Neuronal stem cell (in vitro differentiated cells): Measurements from ENCODE around the gene KCNE3.

Source experiments
- DNase-seq: peaks from one replicate; pipeline ENCODE4 v3.0.0-alpha.2; 2013; ENCODE audit warnings: low spot score
- H2AFZ ChIP-seq: one replicate; pipeline ENCODE4 v1.6.1; 2013; ENCODE audit warnings: mild to moderate bottlenecking, low read length, inconsistent platforms
- H2AK5ac ChIP-seq: 2 replicates; pipeline ENCODE4 v1.6.1; 2013; ENCODE audit warnings: low read depth, mild to moderate bottlenecking, inconsistent platforms, low read length, moderate library complexity, mixed read lengths
- H2BK120ac ChIP-seq: 2 replicates; pipeline ENCODE4 v1.6.1; 2013; ENCODE audit warnings: low read depth, mild to moderate bottlenecking, inconsistent platforms, low read length, moderate library complexity, mixed read lengths
- H2BK12ac ChIP-seq: one replicate; pipeline ENCODE4 v1.6.1; 2013; ENCODE audit warnings: low read length, inconsistent platforms
- H2BK15ac ChIP-seq: 2 replicates; pipeline ENCODE4 v1.6.1; 2013; ENCODE audit warnings: mild to moderate bottlenecking, low read length, inconsistent platforms, mixed read lengths
- H2BK5ac ChIP-seq: one replicate; pipeline ENCODE4 v1.6.1; 2013; ENCODE audit warnings: inconsistent platforms, mild to moderate bottlenecking, low read length, moderate library complexity
- H3K14ac ChIP-seq: one replicate; pipeline ENCODE4 v1.6.1; 2013; ENCODE audit warnings: low read length, inconsistent platforms
- H3K18ac ChIP-seq: 2 replicates; pipeline ENCODE4 v1.6.1; 2013; ENCODE audit warnings: low read length, inconsistent platforms
- H3K23ac ChIP-seq: 2 replicates; pipeline ENCODE4 v1.6.1; 2013; ENCODE audit warnings: low read depth, mild to moderate bottlenecking, mixed read lengths, low read length, inconsistent platforms; ENCODE audit not compliant: poor library complexity
- H3K27ac ChIP-seq: replicated peaks from 3 replicates; pipeline ENCODE4 v1.5.1; 2013; ENCODE audit warnings: low read length, inconsistent platforms
- H3K27me3 ChIP-seq, 3 experiments: 2 replicates each; pipeline ENCODE4 v1.6.1; 2013; ENCODE audit warnings: low read length in 3 of 3, mild to moderate bottlenecking in 2 of 3, inconsistent platforms in 1 of 3, low read depth in 1 of 3, mixed read lengths in 1 of 3, moderate library complexity in 1 of 3; ENCODE audit not compliant: control insufficient read depth in 3 of 3, insufficient read depth in 3 of 3
- H3K36me3 ChIP-seq, 2 donors: replicated peaks in 1 of 2; 2 replicates each; pipeline ENCODE4 v1.6.1; 2013; ENCODE audit warnings: low read length in 2 of 2; ENCODE audit not compliant: control insufficient read depth in 2 of 2, insufficient read depth in 2 of 2
- H3K4ac ChIP-seq: 2 replicates; pipeline ENCODE4 v1.6.1; 2013; ENCODE audit warnings: inconsistent platforms, mild to moderate bottlenecking, low read length, moderate library complexity
- H3K4me1 ChIP-seq, 2 donors: 1 replicate in 1 of 2; 2 replicates in 1 of 2; pipeline ENCODE4 v1.6.1; 2013; ENCODE audit warnings: low read length in 2 of 2, low read depth in 1 of 2; ENCODE audit not compliant: control insufficient read depth in 2 of 2, insufficient read depth in 1 of 2
- H3K4me2 ChIP-seq: one replicate; pipeline ENCODE4 v1.6.1; 2013; ENCODE audit warnings: mild to moderate bottlenecking, low read length, inconsistent platforms; ENCODE audit not compliant: insufficient read depth, poor library complexity, severe bottlenecking
- H3K4me3 ChIP-seq, 2 donors: 2 replicates each; pipeline ENCODE4 v1.5.1; 2013; ENCODE audit warnings: low read length in 2 of 2, mild to moderate bottlenecking in 2 of 2, inconsistent platforms in 1 of 2, moderate library complexity in 1 of 2
- H3K79me1 ChIP-seq: one replicate; pipeline ENCODE4 v1.6.1; 2013; ENCODE audit warnings: low read depth, mild to moderate bottlenecking, inconsistent platforms, low read length, moderate library complexity
- H3K9ac ChIP-seq: one replicate; pipeline ENCODE4 v1.6.1; 2013; ENCODE audit warnings: mild to moderate bottlenecking, low read depth, low read length, inconsistent platforms; ENCODE audit not compliant: poor library complexity
- H3K9me3 ChIP-seq, 2 donors: replicated peaks in 1 of 2; 2 replicates each; pipeline versions ENCODE3 to v1.6.1; 2013; ENCODE audit warnings: low read length in 2 of 2, mild to moderate bottlenecking in 2 of 2, inconsistent platforms in 1 of 2, low read depth in 1 of 2, mixed read lengths in 1 of 2, moderate library complexity in 1 of 2; ENCODE audit not compliant: control insufficient read depth in 2 of 2, insufficient read depth in 1 of 2
- H4K8ac ChIP-seq: one replicate; pipeline ENCODE4 v1.6.1; 2013; ENCODE audit warnings: low read depth, mild to moderate bottlenecking, inconsistent platforms, low read length, moderate library complexity
- H4K91ac ChIP-seq: one replicate; pipeline ENCODE4 v1.6.1; 2013; ENCODE audit warnings: low read length, low read depth, mild to moderate bottlenecking, inconsistent platforms; ENCODE audit not compliant: poor library complexity
- WGBS, 2 donors: extraction: QIAGEN DNeasy Blood & Tissue Kit; methylation state at CpG; one replicate each; pipeline ENCODE4 v1.1.7; 2013; ENCODE audit warnings: missing lambda C conversion rate in 2 of 2, mixed read lengths in 1 of 2; ENCODE audit not compliant: insufficient read length in 2 of 2, insufficient replicate concordance in 1 of 2; ENCODE audit errors: extremely low coverage in 2 of 2; 5-methylcytosine and 5-hydroxymethylcytosine counted together

Gene KCNE3

DNA sequence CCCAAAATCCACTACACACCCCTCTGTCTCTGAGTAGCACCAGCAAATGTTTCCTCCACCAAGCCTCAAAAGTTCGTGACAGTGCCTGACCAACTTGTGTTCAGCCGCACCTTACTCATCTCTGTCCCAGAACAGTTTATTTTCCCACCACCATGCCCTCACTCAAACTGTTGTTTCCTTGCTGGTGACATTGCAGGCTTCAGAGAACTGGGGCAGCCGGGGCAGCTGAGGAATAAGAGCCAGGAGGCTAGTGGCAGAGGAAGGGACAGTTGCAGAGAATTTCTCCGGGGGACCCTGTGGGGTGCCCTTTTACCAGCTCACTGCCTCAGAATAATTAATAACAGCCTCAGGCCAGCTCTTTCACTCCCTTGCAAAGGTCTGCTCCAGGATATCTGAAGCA lies 709 bp upstream of the KCNE3 start:
- no peak overlapping the region for H3K23ac ChIP-seq
- peak overlapping the region; percentile 45 for H3K18ac ChIP-seq
- DNase-seq: no peak
- no peak overlapping the region for H3K27ac ChIP-seq
- peaks cover 0 to 12% of the 10 kb centered on the region in 2 donors for H3K4me1 ChIP-seq
- no peak overlapping the region for H2AK5ac ChIP-seq
- peak overlapping the region; percentile 36 for H3K9ac ChIP-seq
- H3K9me3 ChIP-seq: no peaks in the 10 kb centered on the region
- no peak overlapping the region for H3K4me3 ChIP-seq
- peak overlapping the region; percentile 68 for H4K8ac ChIP-seq
- no CpG with 5 or more reads among the region's 4 CpGs for WGBS, 2 donors
- H3K79me1 ChIP-seq: no peaks in the 10 kb centered on the region
- peak overlapping the region; percentile 16 for H2BK5ac ChIP-seq
- no peaks in the 10 kb centered on the region for H3K36me3 ChIP-seq
- no peak overlapping the region for H4K91ac ChIP-seq
- no peak overlapping the region for H3K14ac ChIP-seq
- H3K4me2 ChIP-seq: no peak overlapping the region
- peak overlapping the region; percentile 12 for H2BK15ac ChIP-seq
- no peak overlapping the region for H2BK12ac ChIP-seq
- no peak overlapping the region for H2AFZ ChIP-seq
- no peak overlapping the region for H2BK120ac ChIP-seq
- H3K27me3 ChIP-seq: peaks cover 0 to 32% (median 7%) of the 10 kb centered on the region in 3 experiments
- no peak overlapping the region for H3K4ac ChIP-seq

DNA sequence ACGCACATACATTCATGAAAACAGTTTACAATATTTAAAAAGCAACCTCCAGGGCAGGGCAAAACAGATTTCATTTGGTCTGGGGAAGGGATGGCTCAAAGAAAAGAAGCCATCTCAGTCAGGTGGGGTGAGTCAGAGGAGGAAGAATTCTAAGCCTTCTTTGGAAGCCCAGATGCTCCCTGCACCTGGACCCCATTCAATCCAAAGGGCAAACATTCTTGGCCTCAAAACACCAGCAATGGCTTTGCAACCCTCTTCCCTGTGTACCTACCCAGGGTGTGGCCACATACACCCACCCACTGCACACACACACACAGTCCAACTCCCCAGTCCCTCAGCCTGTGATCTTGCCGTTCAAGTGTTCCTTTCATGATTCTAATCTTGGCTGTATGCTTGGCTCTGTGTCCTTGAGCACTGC lies 2.0 kb downstream of the KCNE3 start:
- H3K9ac ChIP-seq: no peak overlapping the region
- H3K23ac ChIP-seq: no peak overlapping the region
- H3K18ac ChIP-seq: no peak overlapping the region
- H2BK12ac ChIP-seq: no peak overlapping the region
- no peaks in the 10 kb centered on the region for H3K9me3 ChIP-seq
- no peak overlapping the region for H4K8ac ChIP-seq
- H3K79me1 ChIP-seq: no peaks in the 10 kb centered on the region
- H3K4me3 ChIP-seq: no peak overlapping the region
- peaks cover 0 to 32% (median 7%) of the 10 kb centered on the region in 3 experiments for H3K27me3 ChIP-seq
- no peak overlapping the region for H3K14ac ChIP-seq
- no peak overlapping the region for H2BK120ac ChIP-seq
- no peak overlapping the region for H2AK5ac ChIP-seq
- no peak overlapping the region for H2BK15ac ChIP-seq
- no peak overlapping the region for H2BK5ac ChIP-seq
- no peak overlapping the region for H3K27ac ChIP-seq
- H3K4me2 ChIP-seq: no peak overlapping the region
- H3K36me3 ChIP-seq: no peaks in the 10 kb centered on the region
- H3K4ac ChIP-seq: no peak overlapping the region
- H3K4me1 ChIP-seq: peaks cover 0 to 16% of the 10 kb centered on the region in 2 donors
- WGBS, 2 donors: no CpG with 5 or more reads among the region's 2 CpGs
- no peak overlapping the region for H2AFZ ChIP-seq
- no peak for DNase-seq
- H4K91ac ChIP-seq: no peak overlapping the region

DNA sequence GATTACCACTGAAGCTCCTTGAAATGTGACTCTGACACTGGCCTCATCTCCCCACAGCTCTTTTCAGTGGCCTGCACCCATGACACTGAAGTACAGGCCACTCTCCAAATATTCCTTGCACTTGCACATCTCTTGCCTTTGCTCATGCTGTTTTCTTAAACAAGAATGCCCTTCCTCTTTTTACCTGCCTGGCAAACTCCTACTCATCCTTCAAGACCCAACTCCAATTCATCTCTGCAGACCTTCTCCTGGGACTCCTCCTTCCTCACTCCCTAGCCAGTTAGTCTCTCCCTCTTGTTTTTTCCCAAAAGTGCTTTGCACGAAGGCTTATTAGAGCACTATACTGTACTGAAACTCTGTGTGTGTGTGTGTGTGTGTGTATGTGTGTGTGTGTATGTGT lies 2.6 kb downstream of the KCNE3 start:
- no peak overlapping the region for H2BK120ac ChIP-seq
- H3K4me1 ChIP-seq: peaks cover 0 to 16% of the 10 kb centered on the region in 2 donors
- no peaks in the 10 kb centered on the region for H3K36me3 ChIP-seq
- no peak overlapping the region for H3K9ac ChIP-seq
- no peak overlapping the region for H2AFZ ChIP-seq
- no peaks in the 10 kb centered on the region for H3K79me1 ChIP-seq
- DNase-seq: no peak
- H3K23ac ChIP-seq: no peak overlapping the region
- no peak overlapping the region for H3K4me3 ChIP-seq
- H3K9me3 ChIP-seq: no peaks in the 10 kb centered on the region
- no peak overlapping the region for H4K8ac ChIP-seq
- no peak overlapping the region for H3K18ac ChIP-seq
- H2BK15ac ChIP-seq: no peak overlapping the region
- no peak overlapping the region for H2BK5ac ChIP-seq
- peaks cover 0 to 32% (median 7%) of the 10 kb centered on the region in 3 experiments for H3K27me3 ChIP-seq
- no peak overlapping the region for H4K91ac ChIP-seq
- WGBS, 2 donors: no CpG with 5 or more reads among the region's 1 CpG
- no peak overlapping the region for H3K14ac ChIP-seq
- no peak overlapping the region for H3K4me2 ChIP-seq
- H2AK5ac ChIP-seq: no peak overlapping the region
- no peak overlapping the region for H2BK12ac ChIP-seq
- H3K4ac ChIP-seq: no peak overlapping the region
- no peak overlapping the region for H3K27ac ChIP-seq

DNA sequence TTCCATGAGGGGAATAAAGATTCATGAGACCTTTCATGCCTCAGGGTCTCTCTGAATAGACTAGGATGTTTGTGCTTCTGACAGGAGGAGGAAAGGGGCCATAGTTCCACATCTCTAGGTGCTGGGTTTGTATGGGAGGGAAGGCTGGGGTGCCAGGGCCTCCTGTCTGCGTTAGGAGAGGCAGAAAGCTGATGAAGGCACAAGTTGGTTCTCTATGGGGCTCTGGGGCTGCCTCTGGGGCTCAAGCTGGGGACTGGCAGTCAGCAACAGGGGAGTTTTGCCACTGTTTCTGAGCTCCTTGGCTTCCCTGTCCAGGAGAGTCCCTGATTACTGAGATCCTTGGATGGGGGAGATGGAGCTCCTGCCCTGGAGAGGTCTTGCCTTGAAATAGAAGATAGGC lies 4.1 kb downstream of the KCNE3 start:
- Histone ChIP-seq H2BK5ac (no peak overlapping the region), H3K36me3 (no peaks in the 10 kb centered on the region), H2AK5ac (no peak overlapping the region), H2BK15ac (no peak overlapping the region), H3K9me3 (no peaks in the 10 kb centered on the region), H3K79me1 (no peaks in the 10 kb centered on the region), H3K27ac (no peak overlapping the region), H3K27me3 (peaks cover 0 to 25% (median 7%) of the 10 kb centered on the region in 3 experiments), H2AFZ (no peak overlapping the region), H3K9ac (no peak overlapping the region), H3K4me1 (peaks cover 0 to 16% of the 10 kb centered on the region in 2 donors), H4K8ac (no peak overlapping the region), H3K4me3 (no peak overlapping the region), H3K23ac (no peak overlapping the region), H2BK120ac (no peak overlapping the region), H3K4me2 (no peak overlapping the region), H3K18ac (no peak overlapping the region), H4K91ac (no peak overlapping the region), H3K14ac (no peak overlapping the region), H2BK12ac (no peak overlapping the region), H3K4ac (no peak overlapping the region)
- WGBS, 2 donors: no CpG with 5 or more reads among the region's 1 CpG
- DNase-seq: no peak
